Prostate gland (tissue), 2 donors: ENCODE measurements around the gene TCTA. TPM values are rescaled to one million over a fixed set of nuclear protein-coding genes. Genes with fewer than 3 reads are reported as not detected.

ENCODE experiments used
- DNase-seq: peaks from one replicate; pipeline ENCODE4 v3.0.0-alpha.2; 2019; ENCODE audit warnings: low spot score
- H3K27ac ChIP-seq, 2 donors: fragments of 200-600 bp; sonication (generic); 2 replicates each; pipeline ENCODE4 v1.5.1; 2017 to 2019
- H3K27me3 ChIP-seq: fragments of 200-600 bp; sonication (generic); replicated peaks from 2 replicates; pipeline ENCODE4 v1.5.1; 2019; ENCODE audit not compliant: insufficient read depth
- H3K36me3 ChIP-seq, 2 donors: fragments of 200-600 bp; sonication (generic); 1 replicate in 1 of 2; 2 replicates in 1 of 2; pipeline versions ENCODE4 v1.5.1 to v1.8.1; 2017 to 2019
- H3K4me1 ChIP-seq: fragments of 200-600 bp; sonication (generic); replicated peaks from 2 replicates; pipeline ENCODE4 v1.5.1; 2019
- H3K4me3 ChIP-seq, 2 donors: fragments of 200-600 bp; sonication (generic); 2 replicates each; pipeline ENCODE4 v1.5.1; 2017 to 2019
- H3K9me3 ChIP-seq: fragments of 200-600 bp; sonication (generic); 2 replicates; pipeline ENCODE4 v1.5.1; 2017
- POLR2A ChIP-seq: fragments of 450-650 bp; IDR thresholded peaks from one replicate; pipeline ENCODE4 v1.6.1; 2016; ENCODE audit warnings: antibody characterized with exemption, mild to moderate bottlenecking
- POLR2AphosphoS5 ChIP-seq: sonication (generic); formaldehyde crosslinking; IDR thresholded peaks from one replicate; pipeline ENCODE4 v1.6.1; 2017; ENCODE audit warnings: antibody characterized with exemption
- WGBS: methylation state at CpG from one replicate; pipeline ENCODE4 v1.1.5; 2018; 5-methylcytosine and 5-hydroxymethylcytosine counted together
- intact Hi-C: fragments of 100-400 bp; cut with DNase I; formaldehyde crosslinking; loops from one replicate; pipeline ENCODE4 v1.14.2; 2022
- total RNA-seq, 2 donors: library from RNA; depleted of rRNA; stranded (reverse); fragments of >200 nt; gene quantifications; one replicate each; pipeline ENCODE4 v1.1.0, GENCODE V29; 2016
- TF ChIP-seq, protein P1 (sequence below), 4 experiments: fragments of 200-600 bp in 2 of 4; fragments of 450-650 bp in 2 of 4; sonication (generic) in 2 of 4; IDR thresholded peaks; 1 replicate in 3 of 4; 2 replicates in 1 of 4; pipeline ENCODE4 v1.5.1; 2016 to 2019; ENCODE audit warnings: antibody characterized with exemption in 4 of 4, mild to moderate bottlenecking in 2 of 4, moderate library complexity in 2 of 4

TCTA gene
- total RNA-seq, 2 donors from 2014 or later: 39.6 to 70.0 TPM

GRCh38 chr3:49410066-49410845, 2.0 kb upstream of the TCTA start:
- H3K36me3 ChIP-seq: no peaks in the 10 kb centered on the region
- no peak for DNase-seq
- H3K27ac ChIP-seq: peak overlapping the region in 1 of 2 donors; percentile 1
- TF ChIP-seq, protein P1, sequence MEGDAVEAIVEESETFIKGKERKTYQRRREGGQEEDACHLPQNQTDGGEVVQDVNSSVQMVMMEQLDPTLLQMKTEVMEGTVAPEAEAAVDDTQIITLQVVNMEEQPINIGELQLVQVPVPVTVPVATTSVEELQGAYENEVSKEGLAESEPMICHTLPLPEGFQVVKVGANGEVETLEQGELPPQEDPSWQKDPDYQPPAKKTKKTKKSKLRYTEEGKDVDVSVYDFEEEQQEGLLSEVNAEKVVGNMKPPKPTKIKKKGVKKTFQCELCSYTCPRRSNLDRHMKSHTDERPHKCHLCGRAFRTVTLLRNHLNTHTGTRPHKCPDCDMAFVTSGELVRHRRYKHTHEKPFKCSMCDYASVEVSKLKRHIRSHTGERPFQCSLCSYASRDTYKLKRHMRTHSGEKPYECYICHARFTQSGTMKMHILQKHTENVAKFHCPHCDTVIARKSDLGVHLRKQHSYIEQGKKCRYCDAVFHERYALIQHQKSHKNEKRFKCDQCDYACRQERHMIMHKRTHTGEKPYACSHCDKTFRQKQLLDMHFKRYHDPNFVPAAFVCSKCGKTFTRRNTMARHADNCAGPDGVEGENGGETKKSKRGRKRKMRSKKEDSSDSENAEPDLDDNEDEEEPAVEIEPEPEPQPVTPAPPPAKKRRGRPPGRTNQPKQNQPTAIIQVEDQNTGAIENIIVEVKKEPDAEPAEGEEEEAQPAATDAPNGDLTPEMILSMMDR (IDR thresholded peaks at IDR 0.05): no peak
- TF ChIP-seq POLR2AphosphoS5 (no peak), POLR2A (no peak)
- 31% methylated on average over 4 of the region's 4 CpGs for WGBS
- H3K4me1 ChIP-seq: peaks cover 11% of the 10 kb centered on the region
- no peaks in the 10 kb centered on the region for H3K9me3 ChIP-seq
- H3K27me3 ChIP-seq: no peaks in the 10 kb centered on the region
- peak overlapping the region; percentile 88 to 98 for H3K4me3 ChIP-seq
- intact Hi-C loops: loop anchor here (5.0 to 10.0 kb wide), 4 partner anchors 53 to 405 kb away; partner anchors contain the start of genes GPX1, QRICH1 and WDR6

DNA sequence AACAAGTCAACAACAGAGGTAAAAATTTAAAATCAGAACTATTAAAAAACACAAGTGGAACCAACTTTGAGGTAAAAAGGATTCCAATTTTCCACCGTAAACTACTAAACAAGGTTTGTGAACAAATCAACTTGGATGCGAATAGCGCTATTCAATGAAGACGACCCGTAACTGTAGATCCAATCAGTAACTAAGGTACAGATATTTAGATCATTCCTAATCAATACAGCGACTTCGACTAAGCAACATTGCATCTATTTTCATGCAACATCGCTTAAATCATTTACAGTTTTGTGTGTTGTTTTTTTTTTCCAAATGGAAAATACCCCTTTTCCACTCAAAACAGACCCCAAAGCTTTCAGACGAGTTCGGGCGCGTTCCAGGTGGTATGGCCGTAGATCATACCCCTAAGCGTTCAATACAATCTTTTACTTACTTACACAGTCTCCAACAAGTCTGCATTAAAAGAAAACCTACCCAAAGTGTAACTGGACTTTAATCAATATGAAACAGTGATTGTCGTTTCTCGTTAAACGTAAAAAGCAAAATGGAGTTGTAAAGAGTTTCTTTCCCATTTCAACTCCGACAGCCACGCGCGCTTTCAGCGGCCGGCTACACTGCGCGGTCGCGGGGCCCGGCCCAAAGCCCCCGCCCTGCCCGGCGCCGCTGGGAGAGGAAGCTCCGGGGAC, 1.2 kb upstream of the TCTA start:
- Histone ChIP-seq H3K36me3 (no peaks in the 10 kb centered on the region), H3K4me1 (peaks cover 11% of the 10 kb centered on the region), H3K4me3 (peak overlapping the region; percentile 88 to 98), H3K9me3 (no peaks in the 10 kb centered on the region), H3K27ac (peak overlapping the region; percentile 89 to 97), H3K27me3 (no peaks in the 10 kb centered on the region)
- TF ChIP-seq POLR2AphosphoS5: no peak
- TF ChIP-seq POLR2A: no peak
- TF ChIP-seq, protein P1 (IDR thresholded peaks at IDR 0.05): no peak
- WGBS: under 1% methylated on average over 33 of the region's 33 CpGs
- DNase-seq: no peak
- intact Hi-C loops: loop anchor here (5.0 to 10.0 kb wide), 4 partner anchors 54 to 406 kb away; partner anchors contain the start of genes GPX1, QRICH1 and WDR6

GRCh38 chr3:49411535-49411967, 672 bp upstream of the TCTA start:
- H3K9me3 ChIP-seq: no peaks in the 10 kb centered on the region
- H3K27ac ChIP-seq: peak overlapping the region; percentile 89 to 97
- H3K27me3 ChIP-seq: no peaks in the 10 kb centered on the region
- H3K36me3 ChIP-seq: no peaks in the 10 kb centered on the region
- intact Hi-C loops: loop anchor here (5.0 to 10.0 kb wide), 4 partner anchors 54 to 407 kb away; partner anchors contain the start of genes GPX1, QRICH1 and WDR6
- peaks cover 11% of the 10 kb centered on the region for H3K4me1 ChIP-seq
- no peak for TF ChIP-seq POLR2A
- TF ChIP-seq, protein P1 (IDR thresholded peaks at IDR 0.05): peak in 1 of 4 experiments; percentile 19
- under 1% methylated on average over 38 of the region's 59 CpGs for WGBS
- peak; percentile 40 for DNase-seq
- peak overlapping the region; percentile 88 to 98 for H3K4me3 ChIP-seq

GRCh38 chr3:49412632-49413337, 562 bp downstream of the TCTA start:
- Histone ChIP-seq H3K4me1 (peaks cover 11% of the 10 kb centered on the region), H3K9me3 (no peaks in the 10 kb centered on the region), H3K27ac (peak overlapping the region; percentile 76 to 97), H3K36me3 (no peaks in the 10 kb centered on the region), H3K27me3 (no peaks in the 10 kb centered on the region), H3K4me3 (peak overlapping the region; percentile 88 to 98)
- intact Hi-C loops: loop anchor here (5.0 to 10.0 kb wide), 4 partner anchors 55 to 408 kb away; partner anchors contain the start of genes GPX1, QRICH1 and WDR6
- no peak for DNase-seq
- 28% methylated on average over 16 of the region's 16 CpGs for WGBS
- TF ChIP-seq POLR2A: no peak
- TF ChIP-seq, protein P1 (IDR thresholded peaks at IDR 0.05): no peak
- no peak for TF ChIP-seq POLR2AphosphoS5
